ENCODE data around the gene RAPGEF2. TPM values are rescaled to one million over a fixed set of nuclear protein-coding genes. Genes with fewer than 3 reads are reported as not detected.

The RAPGEF2 gene
- total and polyA plus RNA-seq, 2 donors (not counting 3 experiments of a cell fraction or from before 2014, with no cell fraction given): 28.7 to 55.2 TPM

DNA sequence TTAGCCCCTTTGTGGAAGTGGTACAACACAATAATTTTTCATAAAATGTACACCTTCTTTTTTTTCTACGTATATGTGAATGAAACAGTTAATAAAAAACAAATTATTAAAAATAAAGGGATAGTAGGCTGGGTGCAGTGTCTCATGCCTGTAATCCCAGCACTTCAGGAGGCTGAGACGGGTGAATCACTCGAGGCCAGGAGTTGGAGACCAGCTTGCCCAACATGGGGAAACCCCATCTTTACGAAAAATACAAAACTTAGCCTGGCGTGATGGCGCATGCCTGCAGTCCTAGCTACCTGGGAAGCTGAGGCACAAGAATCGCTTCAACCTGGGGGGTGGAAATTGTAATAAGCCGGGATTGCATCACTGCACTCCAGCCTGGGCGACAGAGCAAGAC, 244.9 kb downstream of the RAPGEF2 start:
- intact Hi-C loops (cut with micrococcal nuclease): no loop called here
- ChIA-PET CTCF (no interaction called here), POLR2A (interaction anchor here (0.6 kb wide), 1 partner anchor 24 kb away, joined by 3 read pairs; no protein-coding TSS in a partner anchor)
- no peak for DNase-seq (ENCODE audit: low read depth, low spot score)
- FAIRE-seq: no peak
- Histone ChIP-seq H3K27ac (ENCODE audit: insufficient read depth, low read depth, low read length) (no peak overlapping the region), H3K79me2 (ENCODE audit: control insufficient read depth, insufficient read depth, low read length) (no peaks in the 10 kb centered on the region), H3K9ac (replicated peaks; ENCODE audit: extremely low read depth, insufficient read depth, low read length) (no peak overlapping the region), H3K27me3 (ENCODE audit: control insufficient read depth in 2 of 2, insufficient read depth in 2 of 2, low read length in 2 of 2) (no peaks in the 10 kb centered on the region), H3K9me3 (replicated peaks; ENCODE audit: control insufficient read depth, insufficient read depth, low read length) (no peaks in the 10 kb centered on the region), H3K4me2 (ENCODE audit: insufficient read depth, low read length) (no peak overlapping the region), H2AFZ (ENCODE audit: low read depth, low read length) (no peak overlapping the region), H4K20me1 (replicated peaks; ENCODE audit: control insufficient read depth, extremely low read depth, insufficient read depth, low read length) (no peaks in the 10 kb centered on the region), H3K4me1 (ENCODE audit: control insufficient read depth, extremely low read depth, insufficient read depth, low read length) (peaks cover 9% of the 10 kb centered on the region), H3K36me3 (ENCODE audit: control insufficient read depth in 2 of 2, extremely low read depth in 1 of 2, insufficient read depth in 2 of 2, low read length in 2 of 2) (peaks cover 3 to 9% of the 10 kb centered on the region in 2 experiments), H3K9me1 (replicated peaks; ENCODE audit: control insufficient read depth, extremely low read depth, insufficient read depth, low read length) (no peaks in the 10 kb centered on the region), H3K4me3 (replicated peaks in 1 of 3; ENCODE audit: insufficient read depth in 1 of 3, low read depth in 1 of 3, low read length in 3 of 3) (no peak overlapping the region)
- BruUV-seq (replicated peaks): no TSS peak
- dilution Hi-C loops (cut with MboI; ENCODE audit: extremely low pct_ligation_motif_present, low sequenced_read_pairs): no loop called here
- TF ChIP-seq GATA2 (IDR thresholded peaks at IDR 0.05; ENCODE audit: insufficient read depth, insufficient read length, low read depth, low read length) (no peak), FOS (IDR thresholded peaks at IDR 0.05; ENCODE audit: borderline replicate concordance, insufficient read depth, low read length) (no peak), JUN (IDR thresholded peaks at IDR 0.05; ENCODE audit: borderline replicate concordance, insufficient read depth, insufficient read length, low read depth) (no peak), POLR2AphosphoS5 (IDR thresholded peaks at IDR 0.05; ENCODE audit: insufficient read depth, low read depth, low read length) (no peak), POLR2A (IDR thresholded peaks at IDR 0.05; ENCODE audit: low read depth, low read length) (no peak), MYC (IDR thresholded peaks at IDR 0.05; ENCODE audit: low read depth, low read length) (no peak), EZH2 (IDR thresholded peaks at IDR 0.05; ENCODE audit: borderline replicate concordance, low read depth, low read length, severe bottlenecking) (no peak)
- TF ChIP-seq, protein P1, sequence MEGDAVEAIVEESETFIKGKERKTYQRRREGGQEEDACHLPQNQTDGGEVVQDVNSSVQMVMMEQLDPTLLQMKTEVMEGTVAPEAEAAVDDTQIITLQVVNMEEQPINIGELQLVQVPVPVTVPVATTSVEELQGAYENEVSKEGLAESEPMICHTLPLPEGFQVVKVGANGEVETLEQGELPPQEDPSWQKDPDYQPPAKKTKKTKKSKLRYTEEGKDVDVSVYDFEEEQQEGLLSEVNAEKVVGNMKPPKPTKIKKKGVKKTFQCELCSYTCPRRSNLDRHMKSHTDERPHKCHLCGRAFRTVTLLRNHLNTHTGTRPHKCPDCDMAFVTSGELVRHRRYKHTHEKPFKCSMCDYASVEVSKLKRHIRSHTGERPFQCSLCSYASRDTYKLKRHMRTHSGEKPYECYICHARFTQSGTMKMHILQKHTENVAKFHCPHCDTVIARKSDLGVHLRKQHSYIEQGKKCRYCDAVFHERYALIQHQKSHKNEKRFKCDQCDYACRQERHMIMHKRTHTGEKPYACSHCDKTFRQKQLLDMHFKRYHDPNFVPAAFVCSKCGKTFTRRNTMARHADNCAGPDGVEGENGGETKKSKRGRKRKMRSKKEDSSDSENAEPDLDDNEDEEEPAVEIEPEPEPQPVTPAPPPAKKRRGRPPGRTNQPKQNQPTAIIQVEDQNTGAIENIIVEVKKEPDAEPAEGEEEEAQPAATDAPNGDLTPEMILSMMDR (IDR thresholded peaks at IDR 0.05; ENCODE audit: extremely low read depth in 1 of 2, insufficient read depth in 1 of 2, low read depth in 1 of 2, low read length in 2 of 2): no peak
- TF ChIP-seq, protein P2, sequence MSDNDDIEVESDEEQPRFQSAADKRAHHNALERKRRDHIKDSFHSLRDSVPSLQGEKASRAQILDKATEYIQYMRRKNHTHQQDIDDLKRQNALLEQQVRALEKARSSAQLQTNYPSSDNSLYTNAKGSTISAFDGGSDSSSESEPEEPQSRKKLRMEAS (IDR thresholded peaks at IDR 0.05; ENCODE audit: insufficient read depth, insufficient read length): no peak
